PC-3 (cell line): Measurements from ENCODE around the gene TCF3. TPM values are rescaled to one million over a fixed set of nuclear protein-coding genes. Genes with fewer than 3 reads are reported as not detected.

Experiments
- ATAC-seq: fragments of 200-7000 bp; cut with Tn5 transposase; 2 replicates; pipeline ENCODE4 v1.9.1; 2020; ENCODE audit warnings: mild to moderate bottlenecking, moderate library complexity
- BruUV-seq: library from RNA; stranded (reverse); fragments of 400-500 nt; replicated peaks from 2 replicates; lab custom pipeline; 2021; lab: Mats Ljungman, UMichigan
- CTCF ChIA-PET: fragments of 300-600 bp; sonication (Branson Sonifier 250); formaldehyde crosslinking; loops from one replicate; lab custom pipeline; 2022; ENCODE audit warnings: antibody characterized with exemption; lab: Charles Lee
- POLR2A ChIA-PET: fragments of 300-600 bp; sonication (Branson Sonifier 250); formaldehyde crosslinking; loops from one replicate; lab custom pipeline; 2022; ENCODE audit warnings: antibody characterized with exemption; ENCODE audit not compliant: unreplicated experiment; lab: Charles Lee
- DNase-seq: peaks from one replicate; pipeline ENCODE4 v3.0.0-alpha.2; 2015
- H2AFZ ChIP-seq: fragments of 300-600 bp; sonication (generic); 2 replicates; pipeline ENCODE4 v1.6.0; 2016; ENCODE audit warnings: antibody characterized with exemption, low read length
- H3F3A ChIP-seq: fragments of 300-600 bp; sonication (generic); one replicate; pipeline ENCODE4 v1.6.0; 2017; ENCODE audit warnings: antibody characterized with exemption, low read length, control low read depth, mild to moderate bottlenecking; ENCODE audit not compliant: unreplicated experiment
- H3K27ac ChIP-seq: fragments of 300-600 bp; sonication (generic); 2 replicates; pipeline ENCODE4 v1.5.1; 2016; ENCODE audit warnings: mild to moderate bottlenecking, low read length
- H3K27me3 ChIP-seq: fragments of 300-600 bp; sonication (generic); 2 replicates; pipeline ENCODE4 v1.6.1; 2016; ENCODE audit warnings: low read length, mixed read lengths
- H3K36me3 ChIP-seq: fragments of 300-600 bp; sonication (generic); 2 replicates; pipeline ENCODE4 v1.6.1; 2016; ENCODE audit warnings: low read depth, mixed run types, low read length, mixed read lengths
- H3K4me1 ChIP-seq: fragments of 300-600 bp; sonication (generic); 2 replicates; pipeline ENCODE4 v1.5.1; 2016; ENCODE audit warnings: low read length; ENCODE audit not compliant: insufficient read depth
- H3K4me2 ChIP-seq: fragments of 300-600 bp; sonication (generic); 2 replicates; pipeline ENCODE4 v1.6.0; 2016; ENCODE audit warnings: low read length
- H3K4me3 ChIP-seq: fragments of 300-600 bp; sonication (generic); 2 replicates; pipeline ENCODE4 v1.5.1; 2016; ENCODE audit warnings: mild to moderate bottlenecking, low read length, mixed read lengths
- H3K79me2 ChIP-seq: fragments of 300-600 bp; sonication (generic); 2 replicates; pipeline ENCODE4 v1.6.1; 2017; ENCODE audit warnings: low read length, mixed read lengths
- H3K9ac ChIP-seq: fragments of 300-600 bp; sonication (generic); 2 replicates; pipeline ENCODE4 v1.6.0; 2016; ENCODE audit warnings: mild to moderate bottlenecking, low read length
- H3K9me2 ChIP-seq: fragments of 300-600 bp; sonication (generic); replicated peaks from 2 replicates; pipeline ENCODE4 v1.6.1; 2016; ENCODE audit warnings: mixed run types, low read length, mixed read lengths
- H3K9me3 ChIP-seq: fragments of 300-600 bp; sonication (generic); 2 replicates; pipeline ENCODE4 v1.6.1; 2016; ENCODE audit warnings: low read length, mixed read lengths
- H4K20me1 ChIP-seq: fragments of 300-600 bp; sonication (generic); 2 replicates; pipeline ENCODE4 v1.6.1; 2016; ENCODE audit warnings: low read length, mixed read lengths
- CTCF ChIP-seq: fragments of 300-600 bp; sonication (generic); conservative IDR thresholded peaks from 2 replicates; pipeline ENCODE4 v1.5.1; 2017; ENCODE audit warnings: antibody characterized with exemption, low read depth, mild to moderate bottlenecking, low read length
- EZH2 ChIP-seq: fragments of 300-600 bp; sonication (generic); IDR thresholded peaks from one replicate; pipeline ENCODE4 v1.6.1; 2017; ENCODE audit warnings: antibody characterized with exemption, mild to moderate bottlenecking, low read length; ENCODE audit not compliant: unreplicated experiment
- EZH2phosphoT487 ChIP-seq: fragments of 300-600 bp; sonication (generic); IDR thresholded peaks from 2 replicates; pipeline ENCODE4 v1.6.1; 2018; ENCODE audit warnings: mild to moderate bottlenecking, antibody characterized with exemption, low read length, borderline replicate concordance
- intact Hi-C: fragments of 100-400 bp; cut with micrococcal nuclease; formaldehyde crosslinking; loops from 2 replicates; pipeline ENCODE4 v1.9.0; 2023
- total RNA-seq: library from RNA; depleted of rRNA; stranded (reverse); fragments of >200 nt; gene quantifications from 2 replicates; pipeline ENCODE4 v1.2.3, GENCODE V29; 2014

The TCF3 gene
- total RNA-seq, 1 experiment from 2014 or later: 147 TPM

- peak; percentile 50; the same call in 1 of the 2 replicates for TF ChIP-seq CTCF
- TF ChIP-seq EZH2phosphoT487: no peak
- peak within 1 kb of the TSS; percentile 68 for H3K27ac ChIP-seq
- no peaks in the 10 kb centered on the region for H4K20me1 ChIP-seq
- no peaks in the 10 kb centered on the region for H3F3A ChIP-seq
- no peaks in the 10 kb centered on the region for H3K27me3 ChIP-seq
- H3K79me2 ChIP-seq: peaks cover 45% of the 10 kb centered on the region
- POLR2A ChIA-PET: interaction anchor here (0.6 kb wide), 1 partner anchor 66 kb away, joined by 6 read pairs; no protein-coding TSS in a partner anchor
- H3K4me2 ChIP-seq: peak within 1 kb of the TSS; percentile 96
- no peaks in the 10 kb centered on the region for H3K36me3 ChIP-seq
- peak within 1 kb of the TSS; percentile 78 for H2AFZ ChIP-seq
- H3K4me3 ChIP-seq: peak within 1 kb of the TSS; percentile 90
- H3K9me2 ChIP-seq: no peaks in the 10 kb centered on the region
- DNase-seq (peak; percentile 84), ATAC-seq (peak; percentile 81)
- BruUV-seq: TSS peak; percentile 96
- H3K9ac ChIP-seq: peak within 1 kb of the TSS; percentile 95
- CTCF ChIA-PET: interaction anchor here (0.6 to 1.1 kb wide), 3 partner anchors 13 to 66 kb away, joined by 3 to 4 read pairs (median 3); partner anchors contain the start of gene MBD3
- peaks cover 19% of the 10 kb centered on the region for H3K4me1 ChIP-seq
- H3K9me3 ChIP-seq: no peaks in the 10 kb centered on the region
- intact Hi-C loops: loop anchor here (5.0 kb wide), 1 partner anchor 47 kb away; the partner anchor contains the start of gene TCF3
Measured at GRCh38 chr19:1605236-1606137, 46.9 kb downstream of the TCF3 start, which contains the start of gene UQCR11. UQCR11 (minus strand) TSS chr19:1605462; CDS start chr19:1605409, 53 bp downstream.

GRCh38 chr19:1602091-1602707, 50.2 kb downstream of the TCF3 start:
- H3K9me3 ChIP-seq: no peaks in the 10 kb centered on the region
- DNase-seq: no peak
- peaks cover 48% of the 10 kb centered on the region for H3K79me2 ChIP-seq
- no peaks in the 10 kb centered on the region for H3K9me2 ChIP-seq
- no peak overlapping the region for H3K4me3 ChIP-seq
- BruUV-seq: no TSS peak
- peaks cover 11% of the 10 kb centered on the region for H3K4me1 ChIP-seq
- no peak overlapping the region for H3K4me2 ChIP-seq
- no peak overlapping the region for H3K9ac ChIP-seq
- ChIA-PET POLR2A (no interaction called here), CTCF (no interaction called here)
- no peaks in the 10 kb centered on the region for H4K20me1 ChIP-seq
- TF ChIP-seq EZH2 (no peak), EZH2phosphoT487 (no peak), CTCF (no peak; the same call in 1 of the 2 replicates)
- H3K27me3 ChIP-seq: no peaks in the 10 kb centered on the region
- peaks cover 5% of the 10 kb centered on the region; the same call in 1 of the 2 replicates for H3K36me3 ChIP-seq
- H3K27ac ChIP-seq: no peak overlapping the region
- intact Hi-C loops: no loop called here
- no peak overlapping the region for H2AFZ ChIP-seq
- ATAC-seq: no peak
- no peaks in the 10 kb centered on the region for H3F3A ChIP-seq
